ENCODE data around the gene MARS1.

GRCh38 chr12:57460841-57461275 lies 27.0 kb upstream of the MARS1 start:
- TF ChIP-seq CTCF (IDR thresholded peaks at IDR 0.05) (no peak), POLR2A (IDR thresholded peaks at IDR 0.05) (no peak)
